ENCODE measurements around the gene STARD13.

GRCh38 chr13:33099860-33100259 is 185.7 kb downstream of the STARD13 start:
- no peak for TF ChIP-seq POLR2A (IDR thresholded peaks at IDR 0.05)
- TF ChIP-seq, protein P1, sequence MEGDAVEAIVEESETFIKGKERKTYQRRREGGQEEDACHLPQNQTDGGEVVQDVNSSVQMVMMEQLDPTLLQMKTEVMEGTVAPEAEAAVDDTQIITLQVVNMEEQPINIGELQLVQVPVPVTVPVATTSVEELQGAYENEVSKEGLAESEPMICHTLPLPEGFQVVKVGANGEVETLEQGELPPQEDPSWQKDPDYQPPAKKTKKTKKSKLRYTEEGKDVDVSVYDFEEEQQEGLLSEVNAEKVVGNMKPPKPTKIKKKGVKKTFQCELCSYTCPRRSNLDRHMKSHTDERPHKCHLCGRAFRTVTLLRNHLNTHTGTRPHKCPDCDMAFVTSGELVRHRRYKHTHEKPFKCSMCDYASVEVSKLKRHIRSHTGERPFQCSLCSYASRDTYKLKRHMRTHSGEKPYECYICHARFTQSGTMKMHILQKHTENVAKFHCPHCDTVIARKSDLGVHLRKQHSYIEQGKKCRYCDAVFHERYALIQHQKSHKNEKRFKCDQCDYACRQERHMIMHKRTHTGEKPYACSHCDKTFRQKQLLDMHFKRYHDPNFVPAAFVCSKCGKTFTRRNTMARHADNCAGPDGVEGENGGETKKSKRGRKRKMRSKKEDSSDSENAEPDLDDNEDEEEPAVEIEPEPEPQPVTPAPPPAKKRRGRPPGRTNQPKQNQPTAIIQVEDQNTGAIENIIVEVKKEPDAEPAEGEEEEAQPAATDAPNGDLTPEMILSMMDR (IDR thresholded peaks at IDR 0.05): no peak
- TF ChIP-seq POLR2AphosphoS5 (IDR thresholded peaks at IDR 0.05): no peak
